Measurements from ENCODE around the gene FBXW9.
"Not testable (repeated sequence)": the region's sequence is repeated elsewhere in the genome, so short reads cannot be mapped to it uniquely, and the experiment has no call there.

The FBXW9 gene

DNA sequence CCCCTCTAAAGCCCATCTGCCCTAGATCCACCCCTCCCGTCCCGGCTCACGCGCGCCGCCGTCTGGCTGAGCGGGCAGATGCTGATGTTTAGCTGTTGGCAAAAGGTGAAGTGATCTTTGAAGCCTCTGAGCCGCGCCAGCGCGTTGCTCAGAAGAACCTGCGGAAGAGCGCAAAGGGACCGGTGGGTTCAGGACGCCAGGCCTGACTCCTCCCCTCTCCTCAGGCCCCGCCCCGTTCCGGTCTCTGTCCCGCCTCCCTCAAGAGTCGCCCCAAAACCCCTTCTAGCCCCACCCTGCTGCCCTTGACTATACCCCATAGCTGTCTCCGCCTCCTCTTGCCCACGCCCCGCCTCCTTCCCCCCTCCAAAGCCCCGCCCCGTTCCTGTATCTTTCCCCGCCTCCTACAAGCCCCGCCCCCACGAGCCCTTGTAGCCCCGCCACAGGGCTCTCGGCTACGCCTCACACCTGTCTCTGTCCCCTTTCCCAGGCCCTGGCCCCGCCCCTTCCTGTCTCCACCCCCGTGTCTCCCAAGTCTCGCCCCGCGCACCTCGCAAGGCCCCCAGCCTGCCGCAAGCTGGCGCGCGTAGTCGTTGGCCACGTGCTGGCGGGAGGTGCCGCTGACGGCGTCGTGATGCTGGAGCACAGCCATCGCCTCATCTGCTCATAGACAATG is 39.4 kb downstream of the FBXW9 start:
- DNase-seq (ENCODE audit: low read depth, low spot score) = no peak

DNA sequence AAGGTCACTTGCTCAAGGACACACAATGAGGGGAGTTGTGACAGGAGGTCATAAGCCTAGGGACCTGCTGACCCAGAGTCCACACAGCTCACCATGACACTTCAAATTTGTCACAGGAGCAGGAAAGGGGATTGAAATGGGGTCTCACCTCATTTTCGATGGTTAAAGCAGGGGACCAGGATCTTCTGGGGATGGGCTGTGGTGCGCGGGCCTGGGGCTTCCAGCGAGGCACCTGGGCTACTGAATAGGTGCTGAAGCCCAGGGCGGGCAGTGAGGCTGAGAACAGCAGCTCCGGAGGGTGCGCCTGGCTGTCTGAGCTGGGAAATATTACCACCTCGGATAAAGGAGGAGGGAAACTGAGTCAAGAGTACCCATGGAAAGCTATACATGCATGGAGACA is 40.9 kb downstream of the FBXW9 start:
- DNase-seq (ENCODE audit: low read depth, low spot score) = no peak

DNA sequence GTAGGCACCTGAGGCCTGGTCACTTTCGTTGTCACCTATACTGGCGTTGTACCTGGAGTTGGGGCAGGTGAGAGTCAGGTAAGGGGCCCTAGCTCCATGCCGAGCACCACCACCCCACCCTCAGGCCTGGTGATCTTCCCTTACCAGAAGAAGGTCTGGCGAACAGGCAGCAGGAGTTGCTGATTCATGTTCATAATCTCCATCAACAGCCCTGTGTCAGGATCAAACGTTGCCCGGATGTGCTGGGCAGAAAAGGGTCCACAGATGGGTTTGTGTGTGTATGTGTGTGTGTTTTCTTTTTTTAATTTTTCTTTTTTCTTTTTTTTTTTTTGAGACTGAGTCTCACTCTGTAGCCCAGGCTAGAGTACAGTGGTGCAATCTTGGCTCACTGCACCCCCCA is 44.2 kb downstream of the FBXW9 start:
- no peak for DNase-seq (ENCODE audit: low read depth, low spot score)

DNA sequence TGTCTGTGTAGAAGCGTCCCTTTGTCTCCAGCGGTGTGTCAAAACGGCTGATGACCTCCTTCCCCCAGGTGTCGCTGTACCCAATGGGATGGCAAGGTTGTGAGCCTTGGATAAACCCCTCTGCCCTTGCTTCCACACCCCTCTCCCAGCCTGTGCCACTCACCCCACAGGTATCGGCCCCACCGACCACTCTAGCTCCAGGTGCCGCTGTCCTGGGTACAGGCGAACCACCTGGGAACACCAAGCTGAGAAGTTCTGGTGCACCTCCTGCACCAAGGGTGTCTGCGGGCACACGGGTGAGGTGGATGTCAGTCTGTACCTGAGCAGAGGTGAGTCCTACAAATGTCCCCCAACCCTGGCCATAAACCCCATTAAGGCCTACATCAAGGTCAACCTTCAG is 46.5 kb downstream of the FBXW9 start:
- no peak for DNase-seq (ENCODE audit: low read depth, low spot score)

DNA sequence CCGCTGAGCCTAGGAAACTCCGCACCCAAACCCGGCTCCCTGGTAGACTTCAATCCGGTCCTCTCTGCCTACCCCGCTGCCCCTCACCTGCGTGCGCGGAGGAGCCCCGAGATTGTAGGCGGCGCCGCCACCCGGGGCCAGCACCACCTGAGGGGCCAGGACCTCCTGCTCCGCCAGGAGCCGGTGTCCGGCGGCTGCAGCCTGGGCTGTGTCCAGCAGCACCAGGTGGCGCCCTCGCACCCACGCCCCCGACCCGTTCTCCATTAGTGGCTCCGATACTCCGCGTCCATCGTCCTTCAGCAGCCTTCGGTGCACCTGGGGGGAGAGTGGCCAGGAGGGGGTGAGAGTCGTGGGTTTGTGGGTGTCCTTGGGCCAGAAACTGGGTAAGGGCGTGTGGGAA is 48.3 kb downstream of the FBXW9 start:
- DNase-seq (ENCODE audit: low read depth, low spot score) = no peak

DNA sequence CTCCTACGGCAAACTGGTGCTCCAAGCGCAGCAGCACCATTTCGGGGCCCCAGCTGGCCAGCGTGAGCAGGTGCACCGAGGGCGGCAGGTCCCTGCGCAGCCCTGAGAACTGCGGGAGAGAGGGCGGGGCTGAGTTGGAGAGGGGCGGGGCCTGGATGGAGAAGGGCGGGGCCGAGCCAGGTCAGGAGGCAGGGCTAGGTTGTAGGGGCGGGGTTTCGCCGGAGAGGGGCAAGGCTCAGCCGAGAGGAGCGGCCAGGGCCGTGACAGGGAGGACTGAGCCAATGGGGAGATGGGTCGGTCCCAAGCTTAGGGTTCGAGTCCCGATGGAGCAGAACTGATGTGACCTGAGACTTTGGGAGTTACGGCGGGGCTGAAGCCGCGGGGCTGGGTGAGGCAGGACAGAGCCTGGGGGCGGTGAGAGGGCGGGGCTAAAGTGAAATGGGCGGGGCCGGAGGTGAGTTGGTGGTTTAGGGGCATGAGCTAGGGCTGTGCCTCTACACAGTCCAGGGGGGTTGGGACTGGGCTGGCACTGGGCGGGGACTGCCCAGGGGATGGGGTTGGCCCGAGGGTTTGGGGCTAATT is 48.9 kb downstream of the FBXW9 start:
- DNase-seq (ENCODE audit: low read depth, low spot score) = no peak

DNA sequence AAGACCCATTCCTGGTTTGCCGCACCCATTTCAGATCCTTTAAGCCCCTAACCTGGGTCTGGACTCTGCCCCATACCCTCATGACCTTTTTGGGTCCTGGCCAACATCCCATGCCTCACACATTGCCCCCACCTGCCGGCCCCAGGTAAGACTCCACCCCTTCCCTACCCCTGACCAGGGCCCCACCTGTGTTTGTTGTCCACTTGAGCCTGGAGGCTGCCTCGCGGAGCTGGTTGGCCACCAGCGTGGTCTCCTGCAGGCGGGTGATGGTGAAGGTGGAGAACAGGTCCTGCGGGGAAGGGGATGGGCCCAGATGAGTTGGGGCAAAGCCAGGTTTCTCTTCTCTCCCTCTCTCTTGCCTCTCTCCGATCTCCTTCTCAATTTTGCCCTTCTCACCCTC is 49.4 kb downstream of the FBXW9 start:
- no peak for DNase-seq (ENCODE audit: low read depth, low spot score)

DNA sequence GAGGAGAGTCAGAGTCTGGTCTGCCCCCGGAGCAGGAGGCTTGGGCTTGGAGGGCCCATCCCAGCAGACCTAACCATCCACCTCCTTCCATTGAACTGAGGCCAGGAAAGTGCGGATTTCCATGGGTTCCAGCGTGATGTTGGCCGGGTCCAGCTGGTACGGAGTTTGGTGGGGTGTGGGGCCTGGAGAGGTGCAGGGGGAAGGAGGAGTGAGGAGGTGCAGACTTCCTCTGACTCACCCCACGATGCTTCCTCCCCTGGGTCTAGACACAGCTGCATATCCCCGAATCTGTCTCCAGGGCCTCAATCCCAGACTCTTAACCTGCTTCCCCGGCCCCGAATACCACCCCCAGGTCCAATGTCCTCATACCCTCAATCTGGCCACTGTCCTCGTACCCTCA is 49.9 kb downstream of the FBXW9 start:
- DNase-seq (ENCODE audit: low read depth, low spot score) = no peak

DNA sequence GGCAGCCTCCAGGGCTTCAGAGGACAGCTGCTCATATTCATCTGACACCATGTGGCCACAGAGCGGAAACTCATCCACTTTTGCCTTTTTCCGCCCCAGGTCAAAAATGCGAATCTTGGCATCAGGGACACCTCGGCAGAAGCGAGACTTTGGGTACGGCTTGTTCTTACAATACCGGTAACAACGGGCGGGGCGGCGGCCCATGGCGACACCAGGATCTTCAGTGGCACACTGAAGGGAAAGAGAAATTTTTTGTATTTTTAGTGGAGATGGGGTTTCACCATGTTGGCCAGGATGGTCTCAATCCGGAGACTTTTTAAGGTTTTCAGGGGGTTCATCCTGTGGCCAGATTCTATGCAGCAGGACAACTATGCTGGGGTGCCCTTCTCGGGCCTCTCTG is 52.7 kb downstream of the FBXW9 start:
- not testable (repeated sequence) for DNase-seq (ENCODE audit: low read depth, low spot score)

DNA sequence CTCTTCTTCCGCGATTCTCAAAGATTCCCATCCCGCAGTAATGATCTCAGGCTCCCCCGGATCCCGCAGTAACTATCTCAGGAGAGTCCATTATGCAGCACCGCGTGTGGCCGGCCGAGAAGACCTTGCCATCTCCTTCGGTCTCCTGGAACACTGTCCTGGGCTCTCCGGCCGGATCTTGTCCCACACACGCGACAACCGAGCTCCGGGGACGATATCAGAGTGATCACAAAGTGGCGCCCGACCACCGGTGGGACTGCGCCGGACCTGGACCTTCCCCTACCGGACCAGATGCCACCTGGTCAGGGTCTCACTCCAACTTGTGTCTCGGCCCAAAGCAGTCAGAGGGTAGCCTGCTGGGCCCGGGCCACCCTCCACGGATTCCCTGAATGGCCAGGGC is 53.9 kb downstream of the FBXW9 start:
- DNase-seq (ENCODE audit: low read depth, low spot score) = no peak

DNA sequence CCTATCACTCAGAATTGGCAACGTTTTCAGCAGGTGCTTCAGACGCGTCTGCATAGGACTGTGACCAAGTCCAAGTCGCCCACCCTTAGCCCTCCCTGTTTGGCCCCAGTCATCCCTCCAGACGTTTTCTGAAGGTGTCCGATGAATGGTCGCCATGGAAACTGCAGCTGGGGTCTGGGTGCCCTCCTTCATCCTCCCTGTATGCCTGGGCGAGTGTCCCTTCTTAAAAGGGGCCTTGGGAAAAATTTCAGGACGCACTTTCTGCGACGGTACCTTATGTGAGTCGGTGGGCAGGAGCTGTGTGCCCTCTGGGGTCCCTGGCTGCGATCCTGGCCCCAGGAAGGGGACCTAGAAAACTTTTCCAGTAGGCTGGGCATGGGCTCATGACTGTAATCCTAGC is 55.0 kb downstream of the FBXW9 start:
- no peak for DNase-seq (ENCODE audit: low read depth, low spot score)

DNA sequence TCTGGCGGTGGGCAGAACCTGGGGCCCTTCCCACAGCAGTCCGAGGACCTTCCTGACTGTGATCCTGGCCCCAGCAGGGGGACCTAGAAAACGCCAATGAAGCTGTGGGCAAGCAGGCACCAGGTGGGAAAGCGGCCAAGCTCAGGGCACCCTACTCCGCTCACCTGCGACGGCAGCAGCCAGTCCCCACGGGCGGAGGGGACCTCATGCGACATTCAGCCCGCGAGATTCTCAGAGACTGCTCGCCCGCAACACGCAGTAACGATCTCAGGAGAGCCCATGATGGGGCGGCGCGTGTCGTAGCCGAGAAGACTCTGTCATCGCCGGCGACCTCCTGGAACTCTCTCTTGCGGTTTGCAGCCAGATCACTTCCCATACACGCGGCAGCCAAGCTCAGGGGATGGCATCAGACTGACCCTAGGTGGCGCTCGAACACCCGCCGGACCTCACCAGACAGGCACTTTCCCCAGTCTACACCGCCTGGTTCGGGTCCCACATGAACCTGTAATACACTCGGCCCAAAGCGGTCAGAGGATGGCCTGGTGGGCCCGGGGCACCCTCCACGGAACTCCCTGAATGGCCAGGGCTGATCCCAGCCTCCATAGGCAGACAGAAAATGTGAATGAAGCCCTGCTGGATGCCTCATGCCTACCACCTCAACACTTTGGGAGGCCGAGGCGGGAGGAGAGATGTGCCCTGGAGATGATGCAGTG is 56.4 kb downstream of the FBXW9 start:
- DNase-seq (ENCODE audit: low read depth, low spot score) = peak; percentile 79
